GM21723 (cell line): ENCODE data around the gene GRM8.

Experiments used
- ATAC-seq: cut with Tn5 transposase; IDR thresholded peaks from one replicate; pipeline ENCODE4 v1.9.1; 2021; ENCODE audit warnings: mild to moderate bottlenecking, moderate library complexity; ENCODE audit not compliant: unreplicated experiment

GRM8 gene

DNA sequence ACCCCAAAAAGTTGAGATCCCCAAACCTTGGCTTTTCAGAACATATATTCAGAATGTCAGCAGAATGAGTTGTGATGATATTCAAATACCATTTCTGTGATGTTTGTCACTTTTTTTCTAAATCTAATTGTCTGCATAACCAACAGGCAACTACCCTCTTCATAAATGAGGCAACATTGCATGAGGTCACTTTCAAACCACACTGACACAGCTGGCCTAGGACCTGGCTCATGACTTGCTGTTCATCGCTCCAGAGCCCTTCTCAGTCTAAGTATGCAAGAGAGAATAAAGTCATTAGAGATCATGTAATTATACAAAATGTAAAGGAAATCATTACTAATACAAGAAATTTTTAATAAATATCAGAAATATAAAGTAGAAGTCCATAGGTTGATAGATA, 681.9 kb downstream of the GRM8 start:
- ATAC-seq = no peak

DNA sequence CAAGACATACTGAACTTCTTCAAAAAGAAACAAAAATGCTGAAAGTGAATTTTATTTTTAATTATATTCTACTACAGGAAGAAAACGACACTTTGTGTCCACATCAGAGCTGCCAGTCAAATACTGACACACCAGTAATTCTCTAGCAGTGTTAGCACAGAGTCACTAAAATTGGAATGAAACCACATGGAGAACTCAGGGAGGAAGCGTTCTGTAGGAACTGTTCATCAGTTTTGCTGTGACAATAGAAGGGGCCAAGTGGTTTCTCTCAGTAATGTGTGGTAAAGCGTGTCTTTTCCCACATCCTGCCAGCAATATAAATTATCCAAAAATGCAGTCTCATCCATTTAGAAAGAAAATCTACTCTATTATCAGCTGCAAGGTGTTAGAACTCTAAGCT, 683.3 kb downstream of the GRM8 start:
- ATAC-seq = peak; percentile 89

DNA sequence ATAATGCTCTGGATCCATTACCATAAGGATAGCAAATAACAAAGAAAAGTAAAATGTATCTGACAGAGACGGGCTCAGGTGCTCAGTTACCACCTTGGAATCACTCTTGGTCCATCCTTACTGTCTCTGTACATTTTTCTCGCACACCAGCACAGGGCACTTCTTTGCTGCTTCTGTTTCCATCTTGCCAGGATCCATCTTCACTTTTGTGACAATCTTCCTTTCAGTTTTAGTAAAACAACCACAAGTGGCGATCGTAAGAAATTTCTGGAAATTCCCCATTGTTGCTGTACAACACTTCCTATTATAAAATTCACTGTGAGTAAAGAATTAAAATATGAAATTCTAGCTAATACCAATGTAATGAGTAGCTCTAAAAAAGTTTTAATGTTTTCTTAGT, 695.5 kb downstream of the GRM8 start:
- ATAC-seq = peak; percentile 49

DNA sequence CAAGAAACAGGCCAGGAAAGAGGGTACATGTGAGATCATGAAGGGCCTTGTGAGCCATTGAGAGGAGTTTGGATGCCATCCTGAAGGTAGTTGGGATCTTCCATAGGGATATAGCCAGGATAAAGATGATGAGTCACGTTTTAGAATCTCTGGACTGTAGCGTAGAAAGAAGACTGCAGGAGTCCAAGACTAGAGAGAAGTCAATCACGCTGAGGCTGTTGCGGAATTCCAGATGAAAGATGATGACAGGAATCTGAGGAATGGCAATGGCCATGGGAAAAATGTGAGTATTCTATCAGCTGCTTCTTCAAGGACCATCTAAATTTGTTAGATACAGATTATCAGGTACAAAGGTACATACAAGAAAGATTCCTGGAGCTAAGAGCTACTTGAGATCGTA, 711.3 kb downstream of the GRM8 start:
- no peak for ATAC-seq

DNA sequence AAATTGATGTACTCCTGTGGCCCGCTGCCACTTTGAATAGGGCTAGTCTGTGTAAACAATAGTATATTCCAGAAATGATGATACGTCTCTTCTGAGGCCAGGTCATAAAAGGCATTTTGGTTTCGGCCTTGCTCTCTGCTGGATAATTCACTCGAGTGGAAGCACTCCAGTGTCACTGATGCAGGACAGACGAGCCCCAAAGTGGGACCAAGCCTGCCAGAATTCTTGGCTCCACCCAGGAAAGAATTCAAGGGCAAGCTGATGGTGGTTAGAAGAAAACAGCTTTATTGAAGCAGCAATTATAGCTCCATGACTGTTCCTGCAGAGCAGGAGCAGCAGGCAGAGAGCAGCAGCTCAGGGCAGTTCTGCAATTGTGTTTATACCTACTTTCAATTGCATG, 717.6 kb downstream of the GRM8 start:
- ATAC-seq = no peak

DNA sequence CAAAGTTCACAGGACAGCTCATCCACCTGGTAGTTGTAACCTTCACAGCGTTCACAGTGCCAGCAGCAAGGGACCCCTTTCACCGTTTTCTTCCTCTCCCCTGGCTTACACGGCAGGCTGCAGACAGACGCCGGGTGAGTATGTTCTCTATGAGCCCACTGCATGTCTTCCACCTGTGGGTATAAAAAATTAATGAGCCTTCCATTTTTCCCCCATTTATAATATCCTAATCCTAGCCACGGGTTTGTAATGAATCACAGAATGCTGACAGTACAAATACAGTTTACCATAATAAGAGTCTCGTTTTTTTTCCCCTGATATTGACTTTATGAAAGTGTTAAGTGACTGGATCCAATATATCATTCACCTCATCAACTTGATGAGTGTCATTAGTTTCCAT, 719.0 kb downstream of the GRM8 start:
- no peak for ATAC-seq

DNA sequence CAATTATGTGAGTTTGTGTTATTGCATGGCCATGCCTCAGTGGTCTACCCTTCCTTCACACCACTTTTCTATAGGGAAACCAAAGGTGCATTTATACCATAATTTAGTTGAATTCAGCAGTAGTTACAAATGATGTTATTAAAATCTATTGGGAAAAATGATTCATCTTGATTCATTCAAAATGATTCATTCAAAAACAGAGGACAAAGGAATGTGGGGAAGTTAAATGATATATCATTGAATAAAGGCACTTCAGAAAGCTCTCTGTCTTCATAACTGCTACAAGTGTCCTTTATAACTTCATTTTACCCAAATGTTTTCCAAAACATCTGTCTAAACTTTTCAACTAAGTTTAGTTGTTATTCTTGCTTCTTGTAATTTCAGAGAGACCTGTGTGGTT, 722.9 kb downstream of the GRM8 start:
- no peak for ATAC-seq

DNA sequence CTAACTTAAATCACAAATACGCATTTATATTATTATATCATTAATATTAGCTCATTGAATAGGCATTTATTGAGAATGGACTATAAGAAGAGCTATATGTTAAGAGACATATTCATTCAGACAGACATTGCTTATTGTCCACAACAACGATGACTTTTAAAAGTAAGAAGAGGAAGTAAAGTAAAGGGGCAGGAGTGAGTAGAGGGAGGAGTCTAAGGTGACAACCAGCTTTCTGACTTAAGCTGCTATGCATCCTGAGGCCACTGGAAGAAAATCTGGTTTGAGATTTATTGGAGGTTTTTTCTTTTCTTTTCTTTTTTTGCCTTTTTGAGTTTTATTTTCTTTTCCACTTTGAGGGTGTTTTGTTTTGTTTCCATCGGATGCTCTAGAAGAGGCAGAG, 723.5 kb downstream of the GRM8 start:
- peak; percentile 71 for ATAC-seq

DNA sequence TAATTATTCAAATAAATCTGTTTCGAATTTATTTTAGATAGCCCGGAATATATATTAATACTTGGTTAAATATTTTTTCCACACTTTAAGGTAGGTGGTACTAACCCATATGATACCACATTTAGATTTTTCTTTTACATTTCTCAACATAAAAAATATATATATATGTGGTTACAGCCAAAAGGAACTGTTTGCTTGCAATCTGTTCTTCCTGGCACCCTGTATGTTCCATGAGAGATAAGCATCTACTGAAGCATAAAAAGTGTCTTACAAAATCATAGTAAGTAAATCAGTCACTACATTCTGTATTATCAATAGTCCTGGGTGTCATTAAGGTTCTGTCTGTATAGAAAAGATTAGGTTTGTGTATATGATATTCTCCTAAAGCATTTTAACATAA, 726.8 kb downstream of the GRM8 start:
- ATAC-seq = no peak

DNA sequence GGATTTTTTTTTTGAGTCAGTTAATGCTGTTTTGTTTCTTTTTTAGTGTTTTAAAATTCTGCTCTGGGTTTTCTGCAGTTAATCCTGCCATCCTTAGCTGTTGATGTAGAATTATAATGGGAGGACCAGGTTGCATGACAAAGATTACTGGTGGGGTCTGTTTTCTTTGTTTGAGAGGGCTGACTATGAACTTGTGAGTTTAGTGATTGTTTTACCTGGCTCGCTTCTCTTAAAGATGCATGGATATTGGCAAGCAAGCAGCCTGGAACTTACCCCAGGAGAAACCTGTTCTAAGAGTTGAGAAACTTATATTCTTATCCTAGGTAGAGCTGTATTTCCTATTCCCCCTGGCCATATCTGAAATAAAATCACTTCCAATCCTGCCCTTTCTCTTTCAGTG, 727.8 kb downstream of the GRM8 start:
- no peak for ATAC-seq

DNA sequence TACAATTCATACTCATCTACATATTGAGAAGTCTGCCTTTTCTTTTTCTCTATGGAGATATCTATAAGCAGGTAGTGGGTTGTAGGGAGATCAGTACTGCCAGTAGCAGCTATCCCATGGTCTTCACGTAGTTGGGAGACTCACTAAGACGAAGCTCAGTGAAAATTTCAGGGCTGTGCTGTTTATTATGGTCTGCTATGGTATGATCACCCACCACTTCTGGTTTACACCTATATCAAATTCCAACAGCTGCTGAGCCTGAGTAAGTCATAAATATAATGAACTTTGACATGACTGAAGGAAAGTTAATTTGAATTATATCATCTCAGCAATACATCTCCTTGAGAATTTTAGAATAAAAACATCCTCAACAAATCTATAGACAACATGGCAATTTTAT, 741.7 kb downstream of the GRM8 start:
- ATAC-seq = no peak

DNA sequence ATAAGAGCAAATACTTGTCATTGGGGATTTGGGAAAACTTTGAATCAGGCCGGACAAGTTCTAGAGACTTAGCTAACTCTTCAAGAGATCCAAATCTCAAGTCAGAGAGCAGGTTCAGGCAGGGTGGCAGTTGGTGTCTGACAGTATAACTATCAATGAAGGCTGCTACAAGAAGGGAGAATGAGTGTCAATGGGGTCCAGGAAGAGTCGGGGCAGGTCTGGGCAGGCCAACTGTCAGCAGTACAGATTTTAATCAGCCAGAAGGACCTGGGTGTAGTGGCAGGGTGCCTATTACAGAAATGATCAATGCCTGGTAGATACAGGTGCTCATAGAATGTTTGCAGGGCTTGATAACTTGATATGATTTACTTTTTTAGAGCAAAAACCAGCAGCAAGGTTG, 751.1 kb downstream of the GRM8 start:
- ATAC-seq = peak; percentile 55

DNA sequence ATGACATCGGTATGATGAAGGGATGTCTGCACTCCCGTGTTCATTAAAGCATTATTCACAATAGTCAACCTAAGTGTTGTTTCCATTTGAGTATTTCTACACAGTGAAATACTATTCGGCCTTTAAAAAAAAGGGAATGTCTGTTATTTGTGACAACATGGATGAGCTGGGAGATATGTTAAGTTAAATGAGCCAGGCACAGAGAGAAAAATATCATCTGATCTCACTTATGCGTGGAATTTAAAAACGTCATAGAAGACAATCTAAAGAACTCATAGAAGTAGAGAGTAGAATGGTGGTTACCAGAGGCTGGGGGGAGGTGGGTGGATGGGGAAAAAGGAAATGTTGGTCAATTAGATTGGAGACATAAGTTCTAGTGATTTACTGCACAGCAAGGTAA, 753.3 kb downstream of the GRM8 start:
- no peak for ATAC-seq

DNA sequence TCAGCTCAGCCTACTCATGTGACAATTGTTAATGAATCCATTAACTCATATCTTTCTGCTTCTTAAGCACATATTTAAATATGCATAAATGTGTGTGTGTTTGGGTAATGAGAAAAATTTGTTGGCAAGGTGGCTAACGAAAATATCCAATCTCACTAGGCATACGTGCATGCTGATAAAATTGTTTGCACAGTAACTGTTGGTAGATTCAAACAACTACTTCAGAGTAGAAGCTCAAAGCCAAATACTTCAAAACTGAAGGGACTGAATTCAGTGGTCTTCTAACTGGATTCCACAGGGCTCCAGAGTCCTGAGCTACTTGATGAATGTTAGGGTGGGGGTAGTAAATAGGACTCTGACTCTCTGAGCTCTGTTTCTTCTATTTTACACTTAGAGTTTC, 757.0 kb downstream of the GRM8 start:
- no peak for ATAC-seq

DNA sequence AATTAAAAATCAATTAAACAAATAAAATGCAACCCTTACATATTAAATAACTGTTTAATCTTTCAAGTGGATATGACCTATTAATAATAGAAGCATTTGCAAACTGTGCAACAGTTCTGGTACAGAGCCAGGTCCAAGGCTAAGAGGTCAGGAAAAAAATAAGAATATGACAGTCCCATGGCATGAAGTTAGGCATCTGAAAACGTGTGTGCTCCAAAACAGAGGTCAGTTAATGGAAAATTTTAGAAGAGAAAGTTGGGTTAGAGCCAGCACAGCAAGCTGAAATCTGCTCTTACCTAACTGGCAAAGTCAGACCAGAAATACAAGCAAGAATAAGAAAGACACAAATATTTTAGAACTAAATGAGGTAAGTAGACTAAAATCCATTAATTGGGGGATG, 757.7 kb downstream of the GRM8 start:
- ATAC-seq = no peak

DNA sequence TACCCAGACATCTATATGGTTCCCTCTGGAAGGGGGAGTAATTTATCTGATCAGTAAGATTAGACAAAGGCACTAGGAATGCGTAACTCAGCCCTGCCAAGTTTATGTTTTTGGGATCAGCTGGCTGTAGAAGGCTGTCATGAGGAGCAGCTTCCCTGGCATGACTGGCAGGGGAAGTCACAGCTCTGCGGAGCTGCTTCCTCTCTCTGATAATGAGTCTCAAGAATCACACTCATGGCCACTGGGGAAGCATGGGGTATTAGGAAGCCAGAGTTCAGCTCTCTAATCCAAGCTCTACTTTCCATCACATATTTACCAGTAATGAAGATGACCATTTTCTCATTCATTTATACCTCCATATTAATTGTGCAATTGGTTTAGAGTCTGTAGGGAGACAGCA, 758.9 kb downstream of the GRM8 start:
- no peak for ATAC-seq

DNA sequence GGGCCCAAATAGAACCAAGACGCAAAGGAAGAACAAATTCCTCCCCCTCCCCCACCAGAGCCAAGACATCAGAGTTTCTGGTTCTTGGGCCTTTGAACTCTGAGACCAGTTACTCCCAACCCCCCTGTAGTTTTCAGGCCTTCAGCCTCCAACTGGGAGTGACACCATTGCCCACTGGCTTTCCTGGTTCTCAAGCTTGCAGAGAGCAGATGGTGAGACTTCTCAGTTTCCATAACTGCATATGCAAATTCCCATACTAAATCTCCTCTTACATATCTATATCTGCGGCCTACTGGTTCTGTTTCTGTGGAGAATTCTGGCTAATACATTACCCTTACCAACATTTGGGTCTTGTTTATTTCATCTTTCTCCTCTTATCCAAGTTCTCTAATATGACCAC, 762.9 kb downstream of the GRM8 start:
- no peak for ATAC-seq

DNA sequence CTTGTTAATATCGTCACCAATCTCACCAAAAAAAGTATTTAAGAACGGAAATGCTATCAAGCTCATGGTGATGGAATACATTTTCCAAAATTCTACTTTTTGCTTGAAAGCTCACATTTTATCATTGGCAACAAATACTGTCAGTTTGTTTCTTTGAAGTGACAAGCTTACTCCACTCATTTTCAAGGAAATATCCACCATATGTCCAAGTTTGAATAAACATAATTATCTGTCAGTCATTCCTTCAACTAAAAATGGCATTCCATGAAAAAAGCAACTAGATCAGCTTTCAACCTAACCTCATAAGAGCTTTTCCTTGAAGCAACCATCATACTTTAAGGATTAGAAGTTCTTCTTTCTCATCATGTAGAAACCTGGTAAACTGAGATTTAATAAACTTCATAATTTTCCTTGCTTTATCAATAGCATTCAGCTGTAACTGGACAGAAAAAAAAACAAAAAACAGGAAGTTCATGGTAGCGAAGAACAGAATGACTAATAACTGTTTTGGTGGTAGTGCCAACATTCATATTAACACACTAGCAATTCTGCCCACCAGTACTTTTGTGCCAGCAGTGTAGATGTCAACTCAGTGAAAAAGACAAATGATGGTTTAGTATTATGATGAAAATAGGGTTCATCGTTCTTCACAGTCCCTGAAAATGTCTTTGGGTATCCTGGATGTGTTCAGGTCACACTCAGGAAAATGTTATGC, 764.9 kb downstream of the GRM8 start:
- no peak for ATAC-seq

DNA sequence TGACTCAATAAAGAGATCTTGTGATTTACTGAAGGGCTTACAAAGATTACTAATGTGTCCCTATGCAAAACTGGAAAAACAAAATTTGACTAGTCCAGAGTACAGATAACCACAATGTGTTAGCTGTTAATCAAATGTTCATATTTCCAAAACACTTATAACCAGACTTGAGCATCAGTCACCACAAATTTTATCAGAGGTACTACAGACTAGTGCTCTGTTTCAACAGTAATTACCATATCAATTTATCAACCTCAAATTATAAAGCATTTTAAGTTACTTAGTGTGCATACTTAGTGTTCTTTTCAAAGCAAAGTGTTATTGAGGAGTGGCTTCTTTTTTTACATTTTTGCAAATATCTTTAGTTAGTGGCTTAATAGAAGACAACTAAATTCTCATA, 765.9 kb downstream of the GRM8 start:
- ATAC-seq = no peak

DNA sequence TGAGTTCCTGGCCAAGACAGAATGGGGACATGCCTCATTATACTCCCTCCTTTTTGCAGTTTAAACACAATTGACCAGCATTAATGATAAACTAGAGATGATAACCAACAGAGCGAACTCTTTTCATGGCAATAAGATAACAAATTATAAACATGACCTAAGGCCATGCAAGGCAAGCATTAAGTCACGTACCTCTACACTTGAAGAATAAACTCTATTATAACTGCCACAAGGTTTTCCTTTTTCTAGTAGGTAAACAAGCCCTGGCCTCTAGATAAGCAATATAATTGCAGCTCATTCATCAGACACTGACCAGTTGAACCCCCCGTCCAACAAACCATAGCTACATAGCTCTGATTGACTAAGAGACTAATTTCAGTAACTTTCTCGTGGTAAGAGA, 767.0 kb downstream of the GRM8 start:
- ATAC-seq = no peak

DNA sequence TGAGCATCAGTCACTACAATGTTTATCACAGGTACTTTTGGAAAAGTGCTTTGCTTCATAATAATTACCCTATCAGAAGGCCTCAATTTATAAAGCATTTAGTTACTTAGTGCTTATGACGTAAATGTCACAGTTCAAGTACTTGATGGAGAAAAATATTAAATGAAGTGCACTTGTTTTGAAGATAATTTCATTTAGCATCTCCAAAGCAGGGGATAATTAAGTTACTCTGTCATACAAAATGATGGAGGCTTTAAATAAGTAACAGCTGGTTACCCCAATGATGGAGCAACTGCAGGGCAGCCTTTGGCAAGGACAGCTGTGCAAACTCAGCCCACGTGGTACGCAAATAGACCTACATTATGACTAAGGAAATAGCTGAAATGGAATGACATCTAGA, 768.8 kb downstream of the GRM8 start:
- no peak for ATAC-seq

DNA sequence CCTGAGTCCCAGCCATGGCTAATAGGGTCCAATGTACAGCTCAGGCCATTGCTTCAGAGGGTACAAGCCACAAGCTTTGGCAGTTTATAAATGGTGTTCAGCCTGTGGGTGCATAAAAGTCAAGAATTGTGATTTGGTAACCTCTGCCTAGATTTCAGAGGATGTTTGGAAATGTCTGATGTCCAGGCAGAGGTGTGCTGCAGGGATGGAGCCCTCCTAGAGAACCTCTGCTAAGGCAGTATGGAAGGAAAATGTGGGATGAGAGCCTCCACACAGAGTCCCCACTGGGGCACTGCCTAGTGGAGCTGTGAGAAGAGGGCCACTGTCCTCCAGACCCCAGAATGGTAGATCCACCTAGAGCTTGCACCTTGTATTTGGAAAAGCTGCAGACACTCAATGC, 779.9 kb downstream of the GRM8 start:
- no peak for ATAC-seq

DNA sequence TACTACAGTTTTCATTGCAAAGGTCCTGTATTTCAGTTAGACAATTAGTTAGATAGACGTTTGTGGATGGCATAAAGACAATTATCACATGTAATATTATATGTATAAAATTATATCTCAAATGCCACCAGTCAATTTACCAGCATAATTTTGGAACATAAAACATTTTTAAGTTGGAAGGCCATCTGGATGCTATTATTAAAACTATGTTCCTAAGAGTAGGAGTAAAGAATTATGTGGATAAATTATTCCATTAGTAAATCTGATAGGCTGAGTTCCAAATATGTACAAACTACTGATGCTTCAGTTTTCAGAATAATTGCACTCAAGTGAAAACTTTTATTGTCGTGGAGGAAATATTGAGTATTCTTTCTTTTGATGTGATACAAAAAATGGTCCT, 790.3 kb downstream of the GRM8 start:
- no peak for ATAC-seq

DNA sequence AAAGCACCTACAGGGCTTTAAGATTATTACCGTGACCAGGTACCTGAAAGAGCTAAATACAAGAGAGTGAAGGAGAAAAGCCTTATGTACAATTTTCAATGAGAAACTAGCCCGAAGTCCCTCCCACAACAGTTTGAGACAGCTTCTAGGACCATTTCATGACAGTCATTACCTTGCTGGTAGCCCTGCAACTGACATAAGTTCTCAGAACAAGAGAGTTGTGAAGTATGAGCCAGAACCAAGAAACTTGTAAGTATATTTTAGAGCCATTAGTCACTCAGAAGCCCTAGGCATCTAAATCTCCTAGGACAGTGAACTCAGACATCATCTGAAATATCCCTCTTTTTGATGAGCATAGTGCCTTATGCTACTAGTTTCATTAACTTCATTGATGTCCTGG, 792.1 kb downstream of the GRM8 start:
- no peak for ATAC-seq
